SK-N-SH (cell line): Measurements from ENCODE around the gene HOXA4. TPM values are rescaled to one million over a fixed set of nuclear protein-coding genes. Genes with fewer than 3 reads are reported as not detected.

Experiments
- CTCF ChIA-PET: fragments of 300-600, 350-600 bp; formaldehyde crosslinking; extraction: SDS; loops from one replicate; lab custom pipeline; 2021; lab: Yijun Ruan, JAX
- POLR2A ChIA-PET: fragments of 350-600 bp; sonication (Branson Sonifier 250); formaldehyde crosslinking; extraction: SDS; loops from one replicate; lab custom pipeline; 2020; ENCODE audit warnings: antibody characterized with exemption, inconsistent platforms; lab: Yijun Ruan, JAX
- DNase-seq: peaks from one replicate; pipeline ENCODE4 v3.0.0; 2012
- H2AFZ ChIP-seq: fragments of 200-600 bp; sonication (generic); 2 replicates; pipeline ENCODE4 v1.8.1; 2016; ENCODE audit warnings: antibody characterized with exemption, mild to moderate bottlenecking, low read depth
- H3F3A ChIP-seq: fragments of 200-600 bp; sonication (generic); replicated peaks from 2 replicates; pipeline ENCODE3; 2016; ENCODE audit warnings: antibody characterized with exemption, mild to moderate bottlenecking; ENCODE audit not compliant: insufficient read depth
- H3K27ac ChIP-seq, 2 experiments: fragments of 200-500 bp in 1 of 2; fragments of 200-600 bp in 1 of 2; sonication (Bioruptor generic) in 1 of 2; sonication (generic), shearing (Covaris generic) in 1 of 2; 2 replicates each; pipeline versions ENCODE4 v1.5.1 to v1.6.1; 2014 to 2016; ENCODE audit warnings: low read depth in 2 of 2, inconsistent platforms in 1 of 2, low read length in 1 of 2, mild to moderate bottlenecking in 1 of 2, mixed read lengths in 1 of 2
- H3K27me3 ChIP-seq: fragments of 200-600 bp; sonication (generic), shearing (Covaris generic); 2 replicates; pipeline ENCODE4 v1.6.1; 2016; ENCODE audit warnings: mixed run types; ENCODE audit not compliant: insufficient read depth
- H3K36me3 ChIP-seq, 2 experiments: fragments of 200-500 bp in 1 of 2; fragments of 200-600 bp in 1 of 2; sonication (Bioruptor generic) in 1 of 2; sonication (generic) in 1 of 2; replicated peaks in 1 of 2; 2 replicates each; pipeline versions ENCODE3 to v1.5.1; 2014 to 2016; ENCODE audit warnings: low read length in 1 of 2, mild to moderate bottlenecking in 1 of 2; ENCODE audit not compliant: insufficient read depth in 2 of 2, control insufficient read depth in 1 of 2
- H3K4me1 ChIP-seq, 2 experiments: fragments of 200-500 bp in 1 of 2; fragments of 200-600 bp in 1 of 2; sonication (Bioruptor generic) in 1 of 2; sonication (generic), shearing (Covaris generic) in 1 of 2; 2 replicates each; pipeline versions ENCODE4 v1.5.1 to v1.6.1; 2014 to 2016; ENCODE audit warnings: low read depth in 1 of 2, low read length in 1 of 2, mixed run types in 1 of 2; ENCODE audit not compliant: insufficient read depth in 2 of 2, control insufficient read depth in 1 of 2
- H3K4me2 ChIP-seq: fragments of 200-600 bp; sonication (generic), shearing (Covaris generic); 2 replicates; pipeline ENCODE4 v1.6.1; 2017; ENCODE audit warnings: mixed run types
- H3K4me3 ChIP-seq, 2 experiments: fragments of 200-500 bp in 1 of 2; fragments of 200-600 bp in 1 of 2; sonication (Bioruptor generic) in 1 of 2; sonication (generic), shearing (Covaris generic) in 1 of 2; 2 replicates each; pipeline versions ENCODE4 v1.5.1 to v1.8.1; 2014 to 2016; ENCODE audit warnings: low read depth in 2 of 2, inconsistent platforms in 1 of 2, low read length in 1 of 2, mild to moderate bottlenecking in 1 of 2, mixed read lengths in 1 of 2, moderate library complexity in 1 of 2
- H3K79me2 ChIP-seq: fragments of 200-600 bp; sonication (generic); 2 replicates; pipeline ENCODE4 v1.8.1; 2017; ENCODE audit warnings: mild to moderate bottlenecking; ENCODE audit not compliant: insufficient read depth
- H3K9ac ChIP-seq: fragments of 200-600 bp; sonication (generic); 2 replicates; pipeline ENCODE4 v1.6.1; 2017; ENCODE audit warnings: mixed run types
- H3K9me2 ChIP-seq: fragments of 200-600 bp; sonication (generic); 2 replicates; pipeline ENCODE4 v1.6.1; 2017; ENCODE audit warnings: mixed run types
- H3K9me3 ChIP-seq: fragments of 200-600 bp; sonication (generic); 2 replicates; pipeline ENCODE4 v1.6.1; 2017; ENCODE audit warnings: mixed run types, mild to moderate bottlenecking, moderate library complexity
- H4K20me1 ChIP-seq: fragments of 200-600 bp; sonication (generic); 2 replicates; pipeline ENCODE4 v1.6.1; 2017; ENCODE audit warnings: mild to moderate bottlenecking, mixed run types; ENCODE audit not compliant: insufficient read depth
- CHD2 ChIP-seq: fragments of 150-350 bp; IDR thresholded peaks from 2 replicates; pipeline ENCODE4 v1.6.1; 2018; ENCODE audit warnings: low read length; ENCODE audit not compliant: partially characterized antibody
- ELF1 ChIP-seq: IDR thresholded peaks from 2 replicates; pipeline ENCODE4 v1.4.0; 2012
- EP300 ChIP-seq, 2 experiments: IDR thresholded peaks; 2 replicates each; pipeline versions ENCODE4 v1.4.0 to v1.6.1; 2012; ENCODE audit warnings: borderline replicate concordance in 1 of 2, low read depth in 1 of 2, low read length in 1 of 2
- FOSL2 ChIP-seq: IDR thresholded peaks from 2 replicates; pipeline ENCODE4 v1.4.0; 2012; ENCODE audit warnings: low read depth, mild to moderate bottlenecking, moderate library complexity, borderline replicate concordance
- GATA2 ChIP-seq: sonication (generic); formaldehyde crosslinking; IDR thresholded peaks from 2 replicates; pipeline ENCODE4 v1.5.0; 2020; ENCODE audit warnings: mild to moderate bottlenecking, missing genetic modification reagents
- MEF2A ChIP-seq: IDR thresholded peaks from 2 replicates; pipeline ENCODE4 v1.4.0; 2012; ENCODE audit warnings: low read depth, borderline replicate concordance
- MXI1 ChIP-seq: IDR thresholded peaks from 2 replicates; pipeline ENCODE4 v1.6.1; 2012; ENCODE audit warnings: mild to moderate bottlenecking, low read depth, low read length, improper control_type of control experiment
- NFIC ChIP-seq: IDR thresholded peaks from 2 replicates; pipeline ENCODE4 v1.4.0; 2012; ENCODE audit warnings: borderline replicate concordance
- POLR2AphosphoS5 ChIP-seq: IDR thresholded peaks from 2 replicates; pipeline ENCODE4 v1.6.1; 2012; ENCODE audit warnings: low read depth, low read length
- RAD21 ChIP-seq: IDR thresholded peaks from 2 replicates; pipeline ENCODE4 v1.6.1; 2012; ENCODE audit warnings: mild to moderate bottlenecking, low read length
- RCOR1 ChIP-seq: fragments of 150-350 bp; IDR thresholded peaks from 2 replicates; pipeline ENCODE4 v1.6.1; 2017; ENCODE audit warnings: antibody characterized with exemption, low read length
- RXRA ChIP-seq: IDR thresholded peaks from 2 replicates; pipeline ENCODE4 v1.4.0; 2012; ENCODE audit warnings: low read depth, mild to moderate bottlenecking, borderline replicate concordance
- SMC3 ChIP-seq: IDR thresholded peaks from 2 replicates; pipeline ENCODE4 v1.6.1; 2012; ENCODE audit warnings: low read depth, low read length, improper control_type of control experiment
- TAF1 ChIP-seq: IDR thresholded peaks from 2 replicates; pipeline ENCODE4 v1.6.1; 2012; ENCODE audit warnings: low read depth, mild to moderate bottlenecking, low read length, moderate library complexity, borderline replicate concordance
- TCF12 ChIP-seq: IDR thresholded peaks from 2 replicates; pipeline ENCODE4 v1.4.0; 2012
- TEAD4 ChIP-seq: IDR thresholded peaks from 2 replicates; pipeline ENCODE4 v1.4.0; 2012; ENCODE audit warnings: mild to moderate bottlenecking, borderline replicate concordance; ENCODE audit not compliant: insufficient read depth
- whole genome bisulfite sequencing: methylation state at CpG from one replicate; pipeline ENCODE4 v1.1.6; 2017; ENCODE audit warnings: low lambda C conversion rate; 5-methylcytosine and 5-hydroxymethylcytosine counted together
- polyA plus RNA-seq, 3 experiments: library from polyadenylated mRNA; depleted of rRNA; stranded (reverse); fragments of >200 nt; gene quantifications; 2 replicates each; pipeline ENCODE4 v1.2.3, GENCODE V29; 2012
- TF ChIP-seq, protein P1 (sequence below): fragments of 200-600 bp; sonication (generic); IDR thresholded peaks from 2 replicates; pipeline ENCODE4 v1.6.1; 2017; ENCODE audit warnings: antibody characterized with exemption, mild to moderate bottlenecking, moderate library complexity
- TF ChIP-seq, protein P2 (sequence below): IDR thresholded peaks from 2 replicates; pipeline ENCODE4 v1.4.0; 2012; ENCODE audit warnings: low read depth, borderline replicate concordance
- TF ChIP-seq, protein P3 (sequence below): fragments of 150-350 bp; IDR thresholded peaks from 2 replicates; pipeline ENCODE4 v1.6.1; 2017; ENCODE audit warnings: antibody characterized with exemption, low read length, low read depth, borderline replicate concordance
- TF ChIP-seq, protein P4 (sequence below): IDR thresholded peaks from 2 replicates; pipeline ENCODE4 v1.4.0; 2012; ENCODE audit warnings: low read depth, borderline replicate concordance

The HOXA4 gene
- polyA plus RNA-seq, 1 of the 3 experiments (the other 2 are of a cell fraction), result not detected

DNA sequence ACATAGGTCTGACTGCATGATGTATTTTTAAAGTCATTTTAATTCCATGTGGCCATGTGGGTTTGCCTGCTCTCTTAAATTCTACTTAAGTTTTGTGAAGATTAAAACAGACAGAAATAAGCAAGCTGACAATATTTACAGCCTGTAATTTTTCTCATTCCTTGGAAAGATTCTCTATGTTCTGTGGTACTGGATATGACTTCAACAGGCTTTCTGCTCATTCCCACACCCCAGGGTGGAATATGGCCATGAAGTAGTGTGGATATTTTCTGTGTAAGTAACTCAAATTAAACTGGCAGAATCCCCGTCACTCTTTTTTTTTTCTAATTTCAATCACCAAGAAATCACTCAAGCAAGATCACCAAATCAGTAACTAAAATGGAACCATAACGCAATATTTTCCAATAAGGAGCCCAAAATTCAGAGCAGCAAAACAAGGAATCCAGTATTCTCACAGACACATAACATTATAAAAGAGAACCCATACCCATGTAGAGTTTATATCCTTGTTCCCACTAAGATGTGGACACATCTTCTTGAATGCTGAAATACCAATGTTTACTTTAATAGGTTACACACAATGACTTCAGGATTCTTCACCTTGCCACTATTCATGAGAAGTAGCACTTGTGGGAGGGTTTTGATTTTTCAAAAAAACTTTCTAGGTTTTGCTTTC lies 7.2 kb upstream of the HOXA4 start:
- H3K4me3 ChIP-seq, result no peak overlapping the region
- peaks cover 100% of the 10 kb centered on the region for H3K27me3 ChIP-seq
- CTCF ChIA-PET, result interaction anchor here (0.6 kb wide), 1 partner anchor 13 kb away, joined by 3 read pairs; no protein-coding TSS in a partner anchor
- H3K79me2 ChIP-seq, result no peaks in the 10 kb centered on the region
- H3K9ac ChIP-seq, result no peak overlapping the region
- no peaks in the 10 kb centered on the region for H3K4me1 ChIP-seq
- no peak overlapping the region for H3K27ac ChIP-seq
- H4K20me1 ChIP-seq, result no peaks in the 10 kb centered on the region
- no peaks in the 10 kb centered on the region for H3K36me3 ChIP-seq
- no peak overlapping the region for H2AFZ ChIP-seq
- H3K4me2 ChIP-seq, result no peak overlapping the region
- no peak for DNase-seq
- H3K9me3 ChIP-seq, result no peaks in the 10 kb centered on the region
- no peak for TF ChIP-seq TCF12
- TF ChIP-seq RCOR1, result no peak
- TF ChIP-seq CHD2, result no peak
- no peak for TF ChIP-seq MXI1
- TF ChIP-seq POLR2AphosphoS5, result no peak
- TF ChIP-seq, protein P1, sequence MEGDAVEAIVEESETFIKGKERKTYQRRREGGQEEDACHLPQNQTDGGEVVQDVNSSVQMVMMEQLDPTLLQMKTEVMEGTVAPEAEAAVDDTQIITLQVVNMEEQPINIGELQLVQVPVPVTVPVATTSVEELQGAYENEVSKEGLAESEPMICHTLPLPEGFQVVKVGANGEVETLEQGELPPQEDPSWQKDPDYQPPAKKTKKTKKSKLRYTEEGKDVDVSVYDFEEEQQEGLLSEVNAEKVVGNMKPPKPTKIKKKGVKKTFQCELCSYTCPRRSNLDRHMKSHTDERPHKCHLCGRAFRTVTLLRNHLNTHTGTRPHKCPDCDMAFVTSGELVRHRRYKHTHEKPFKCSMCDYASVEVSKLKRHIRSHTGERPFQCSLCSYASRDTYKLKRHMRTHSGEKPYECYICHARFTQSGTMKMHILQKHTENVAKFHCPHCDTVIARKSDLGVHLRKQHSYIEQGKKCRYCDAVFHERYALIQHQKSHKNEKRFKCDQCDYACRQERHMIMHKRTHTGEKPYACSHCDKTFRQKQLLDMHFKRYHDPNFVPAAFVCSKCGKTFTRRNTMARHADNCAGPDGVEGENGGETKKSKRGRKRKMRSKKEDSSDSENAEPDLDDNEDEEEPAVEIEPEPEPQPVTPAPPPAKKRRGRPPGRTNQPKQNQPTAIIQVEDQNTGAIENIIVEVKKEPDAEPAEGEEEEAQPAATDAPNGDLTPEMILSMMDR, result no peak
- TF ChIP-seq, protein P2, sequence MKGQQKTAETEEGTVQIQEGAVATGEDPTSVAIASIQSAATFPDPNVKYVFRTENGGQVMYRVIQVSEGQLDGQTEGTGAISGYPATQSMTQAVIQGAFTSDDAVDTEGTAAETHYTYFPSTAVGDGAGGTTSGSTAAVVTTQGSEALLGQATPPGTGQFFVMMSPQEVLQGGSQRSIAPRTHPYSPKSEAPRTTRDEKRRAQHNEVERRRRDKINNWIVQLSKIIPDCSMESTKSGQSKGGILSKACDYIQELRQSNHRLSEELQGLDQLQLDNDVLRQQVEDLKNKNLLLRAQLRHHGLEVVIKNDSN, result no peak
- TF ChIP-seq NFIC, result no peak
- no peak for TF ChIP-seq ELF1
- POLR2A ChIA-PET, result no interaction called here
- H3F3A ChIP-seq, result no peaks in the 10 kb centered on the region
- WGBS, result 7% methylated on average over 2 of the region's 2 CpGs
- no peaks in the 10 kb centered on the region for H3K9me2 ChIP-seq

DNA sequence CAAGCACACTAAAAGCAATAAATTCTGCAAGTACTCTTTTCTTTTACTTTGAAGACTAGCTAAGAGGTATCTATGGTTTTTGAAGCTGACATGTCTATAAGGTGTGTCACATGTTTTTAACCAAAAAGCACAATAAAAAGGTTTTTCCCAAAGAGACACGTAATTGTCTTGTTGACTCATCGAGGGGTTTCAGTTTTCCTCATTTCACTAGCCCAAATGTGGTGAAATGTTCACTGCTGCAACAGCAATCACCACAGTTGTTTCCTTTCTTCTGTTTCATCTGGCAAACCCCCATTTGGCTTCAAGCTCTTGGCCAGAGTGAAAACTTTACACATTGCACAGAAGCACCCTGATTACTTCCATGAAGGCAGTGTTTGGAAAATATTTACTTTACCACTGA lies 3.8 kb upstream of the HOXA4 start:
- H3K4me2 ChIP-seq, result no peak overlapping the region
- ChIA-PET POLR2A (no interaction called here), CTCF (interaction anchor here (0.9 to 5.8 kb wide), 3 partner anchors 9 to 258 kb away, joined by 3 to 36 read pairs (median 3); partner anchors contain the start of gene HOXA5)
- H3K9me2 ChIP-seq, result no peaks in the 10 kb centered on the region
- no peak overlapping the region for H3K9ac ChIP-seq
- peaks cover 0 to 4% of the 10 kb centered on the region in 2 experiments; a peak in 1 of 4 replicates for H3K4me1 ChIP-seq
- DNase-seq, result no peak
- no peaks in the 10 kb centered on the region for H3K9me3 ChIP-seq
- no peak overlapping the region for H3K4me3 ChIP-seq
- H2AFZ ChIP-seq, result no peak overlapping the region
- no peaks in the 10 kb centered on the region for H4K20me1 ChIP-seq
- 11% methylated on average over 2 of the region's 2 CpGs for WGBS
- H3K27me3 ChIP-seq, result peaks cover 94% of the 10 kb centered on the region
- no peaks in the 10 kb centered on the region for H3K36me3 ChIP-seq
- H3K27ac ChIP-seq, result no peak overlapping the region
- H3K79me2 ChIP-seq, result no peaks in the 10 kb centered on the region
- no peaks in the 10 kb centered on the region for H3F3A ChIP-seq
- TF ChIP-seq, protein P2, result no peak
- TF ChIP-seq, protein P3, sequence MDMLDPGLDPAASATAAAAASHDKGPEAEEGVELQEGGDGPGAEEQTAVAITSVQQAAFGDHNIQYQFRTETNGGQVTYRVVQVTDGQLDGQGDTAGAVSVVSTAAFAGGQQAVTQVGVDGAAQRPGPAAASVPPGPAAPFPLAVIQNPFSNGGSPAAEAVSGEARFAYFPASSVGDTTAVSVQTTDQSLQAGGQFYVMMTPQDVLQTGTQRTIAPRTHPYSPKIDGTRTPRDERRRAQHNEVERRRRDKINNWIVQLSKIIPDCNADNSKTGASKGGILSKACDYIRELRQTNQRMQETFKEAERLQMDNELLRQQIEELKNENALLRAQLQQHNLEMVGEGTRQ, result no peak
- TF ChIP-seq, protein P4, sequence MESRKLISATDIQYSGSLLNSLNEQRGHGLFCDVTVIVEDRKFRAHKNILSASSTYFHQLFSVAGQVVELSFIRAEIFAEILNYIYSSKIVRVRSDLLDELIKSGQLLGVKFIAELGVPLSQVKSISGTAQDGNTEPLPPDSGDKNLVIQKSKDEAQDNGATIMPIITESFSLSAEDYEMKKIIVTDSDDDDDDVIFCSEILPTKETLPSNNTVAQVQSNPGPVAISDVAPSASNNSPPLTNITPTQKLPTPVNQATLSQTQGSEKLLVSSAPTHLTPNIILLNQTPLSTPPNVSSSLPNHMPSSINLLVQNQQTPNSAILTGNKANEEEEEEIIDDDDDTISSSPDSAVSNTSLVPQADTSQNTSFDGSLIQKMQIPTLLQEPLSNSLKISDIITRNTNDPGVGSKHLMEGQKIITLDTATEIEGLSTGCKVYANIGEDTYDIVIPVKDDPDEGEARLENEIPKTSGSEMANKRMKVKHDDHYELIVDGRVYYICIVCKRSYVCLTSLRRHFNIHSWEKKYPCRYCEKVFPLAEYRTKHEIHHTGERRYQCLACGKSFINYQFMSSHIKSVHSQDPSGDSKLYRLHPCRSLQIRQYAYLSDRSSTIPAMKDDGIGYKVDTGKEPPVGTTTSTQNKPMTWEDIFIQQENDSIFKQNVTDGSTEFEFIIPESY, result no peak
- TF ChIP-seq ELF1 (no peak), RXRA (no peak), GATA2 (CRISPR knock-in tag) (no peak), SMC3 (no peak), RAD21 (no peak), MXI1 (no peak), TEAD4 (no peak), MEF2A (no peak), FOSL2 (no peak), EP300 (IDR thresholded peaks at IDR 0.05; ENCODE audit: borderline replicate concordance in 1 of 2, low read depth in 1 of 2, low read length in 1 of 2) (no peak), CHD2 (no peak), TAF1 (no peak), TCF12 (no peak)
